A549 (cell line): ENCODE data around the gene TMEM43. TPM values are rescaled to one million over a fixed set of nuclear protein-coding genes. Genes with fewer than 3 reads are reported as not detected.
A peak's percentile ranks its signal among the peaks of the same experiment; 100 is the strongest.

Source experiments
- ATAC-seq, 2 experiments: fragments of 200-7000 bp in 1 of 2; fragments of >200 bp in 1 of 2; cut with Nextera tagmentation in 1 of 2; cut with Tn5 transposase in 1 of 2; 3 replicates each; pipeline versions ENCODE4 v1.8.0 to v1.9.1; 2018 to 2020; ENCODE audit warnings: mild to moderate bottlenecking in 1 of 2, moderate library complexity in 1 of 2
- CTCF ChIA-PET: fragments of 300-600 bp; sonication (Branson Sonifier 250); formaldehyde crosslinking; extraction: SDS; loops from one replicate; lab custom pipeline; 2021; ENCODE audit warnings: antibody characterized with exemption, inconsistent platforms; lab: Yijun Ruan, JAX
- POLR2A ChIA-PET: fragments of 350-600 bp; formaldehyde crosslinking; extraction: SDS; loops from one replicate; lab custom pipeline; 2021; ENCODE audit warnings: antibody characterized with exemption, inconsistent platforms; lab: Yijun Ruan, JAX
- DNase-seq, 2 experiments: peaks; one replicate each; pipeline versions ENCODE4 v3.0.0 to v3.0.0-alpha.2; 2011 to 2016; ENCODE audit warnings: low read depth in 1 of 2, low spot score in 1 of 2
- FAIRE-seq: peaks from 2 replicates; lab custom pipeline; 2011; peaks lifted over from hg19 to GRCh38; lab: Jason Lieb, UNC
- H3K27ac ChIP-seq, 2 experiments: fragments of >200 bp; sonication (Bioruptor Twin); formaldehyde crosslinking; 3 replicates each; pipeline ENCODE4 v1.5.1; 2016 to 2017
- H3K4me1 ChIP-seq: fragments of >200 bp; sonication (Bioruptor Twin); formaldehyde crosslinking; 3 replicates; pipeline ENCODE4 v1.6.1; 2016
- H3K4me2 ChIP-seq: fragments of >200 bp; sonication (Bioruptor Twin); formaldehyde crosslinking; 3 replicates; pipeline ENCODE4 v1.6.1; 2016
- H3K4me3 ChIP-seq: fragments of >200 bp; sonication (Bioruptor Twin); formaldehyde crosslinking; 3 replicates; pipeline ENCODE4 v1.5.1; 2016
- H3K9me3 ChIP-seq: fragments of >200 bp; sonication (Bioruptor Twin); formaldehyde crosslinking; 3 replicates; pipeline ENCODE4 v1.6.1; 2016
- CEBPB ChIP-seq, 2 experiments: fragments of >200 bp in 1 of 2; sonication (Bioruptor Twin) in 1 of 2; formaldehyde crosslinking in 1 of 2; IDR thresholded peaks; 2 replicates each; pipeline ENCODE4 v1.6.1; 2012 to 2016
- CHD2 ChIP-seq: fragments of 150-350 bp; IDR thresholded peaks from 2 replicates; pipeline ENCODE4 v1.6.1; 2014; ENCODE audit warnings: low read length; ENCODE audit not compliant: partially characterized antibody
- CTCF ChIP-seq: fragments of >200 bp; sonication (Bioruptor Twin); formaldehyde crosslinking; IDR thresholded peaks from 3 replicates; pipeline ENCODE4 v1.5.1; 2016
- EHF ChIP-seq: fragments of 250-450 bp; sonication (Bioruptor Pico); IDR thresholded peaks from 2 replicates; pipeline ENCODE4 v1.5.0; 2020; ENCODE audit warnings: mild to moderate bottlenecking
- ESRRA ChIP-seq: fragments of 150-350 bp; IDR thresholded peaks from 2 replicates; pipeline ENCODE4 v1.6.1; 2014; ENCODE audit warnings: mild to moderate bottlenecking, low read length, borderline replicate concordance
- FOSL2 ChIP-seq, 2 experiments: fragments of 450-650 bp in 1 of 2; fragments of >200 bp in 1 of 2; sonication (Bioruptor Twin) in 1 of 2; formaldehyde crosslinking; IDR thresholded peaks; 2 replicates each; pipeline versions ENCODE4 v1.5.0 to v1.6.1; 2016 to 2020; ENCODE audit warnings: mild to moderate bottlenecking in 1 of 2, moderate library complexity in 1 of 2
- KDM1A ChIP-seq: fragments of 200-600 bp; sonication (generic); IDR thresholded peaks from 2 replicates; pipeline ENCODE4 v1.6.1; 2016; ENCODE audit warnings: low read depth, mild to moderate bottlenecking
- RAD21 ChIP-seq, 2 experiments: fragments of >200 bp in 1 of 2; sonication (Bioruptor Twin) in 1 of 2; formaldehyde crosslinking in 1 of 2; IDR thresholded peaks in 1 of 2; conservative IDR thresholded peaks in 1 of 2; 2 replicates in 1 of 2; 3 replicates in 1 of 2; pipeline ENCODE4 v1.6.1; 2012 to 2018; ENCODE audit warnings: inconsistent platforms in 1 of 2
- RARB ChIP-seq: fragments of 250-450 bp; sonication (Bioruptor Pico); IDR thresholded peaks from 2 replicates; pipeline ENCODE4 v1.8.0; 2021; ENCODE audit warnings: mild to moderate bottlenecking, moderate library complexity
- SMC3 ChIP-seq: fragments of >200 bp; sonication (Bioruptor Twin); formaldehyde crosslinking; IDR thresholded peaks from 3 replicates; pipeline ENCODE4 v1.6.1; 2018; ENCODE audit warnings: inconsistent platforms
- TP53 ChIP-seq: fragments of 250-450 bp; sonication (Bioruptor Pico); IDR thresholded peaks from 2 replicates; pipeline ENCODE4 v1.5.0; 2021; ENCODE audit warnings: mild to moderate bottlenecking, moderate library complexity
- ZC3H11A ChIP-seq: fragments of 450-650 bp; IDR thresholded peaks from 2 replicates; pipeline ENCODE4 v1.6.1; 2014; ENCODE audit warnings: antibody characterized with exemption, mild to moderate bottlenecking
- ZFP36 ChIP-seq: fragments of 450-650 bp; IDR thresholded peaks from 2 replicates; pipeline ENCODE4 v1.6.1; 2014; ENCODE audit warnings: borderline replicate concordance; ENCODE audit not compliant: partially characterized antibody
- WGBS: methylation state at CpG from one replicate; pipeline ENCODE4 v1.1.6; 2017; ENCODE audit errors: missing lambda C conversion rate; 5-methylcytosine and 5-hydroxymethylcytosine counted together
- polyA plus RNA-seq, 4 experiments: library from polyadenylated mRNA; depleted of rRNA in 3 of 4; stranded (reverse); fragments of >200 nt; fragmentation: RNase III in 1 of 4; extraction: RNeasy Plus Mini Kit Qiagen cat#74134 plus additional on column Dnase treatment in 1 of 4; gene quantifications; 2 replicates in 3 of 4; 3 replicates in 1 of 4; pipeline ENCODE4 v1.2.3, GENCODE V29; 2011 to 2017
- TF ChIP-seq, protein P1 (sequence below): fragments of 150-350 bp; IDR thresholded peaks from 2 replicates; pipeline ENCODE4 v1.6.1; 2014; ENCODE audit warnings: low read depth, mild to moderate bottlenecking, low read length

The TMEM43 gene
- polyA plus RNA-seq, 2 of the 4 experiments (the other 2 are of a cell fraction), result 41.1 to 79.0 TPM

DNA sequence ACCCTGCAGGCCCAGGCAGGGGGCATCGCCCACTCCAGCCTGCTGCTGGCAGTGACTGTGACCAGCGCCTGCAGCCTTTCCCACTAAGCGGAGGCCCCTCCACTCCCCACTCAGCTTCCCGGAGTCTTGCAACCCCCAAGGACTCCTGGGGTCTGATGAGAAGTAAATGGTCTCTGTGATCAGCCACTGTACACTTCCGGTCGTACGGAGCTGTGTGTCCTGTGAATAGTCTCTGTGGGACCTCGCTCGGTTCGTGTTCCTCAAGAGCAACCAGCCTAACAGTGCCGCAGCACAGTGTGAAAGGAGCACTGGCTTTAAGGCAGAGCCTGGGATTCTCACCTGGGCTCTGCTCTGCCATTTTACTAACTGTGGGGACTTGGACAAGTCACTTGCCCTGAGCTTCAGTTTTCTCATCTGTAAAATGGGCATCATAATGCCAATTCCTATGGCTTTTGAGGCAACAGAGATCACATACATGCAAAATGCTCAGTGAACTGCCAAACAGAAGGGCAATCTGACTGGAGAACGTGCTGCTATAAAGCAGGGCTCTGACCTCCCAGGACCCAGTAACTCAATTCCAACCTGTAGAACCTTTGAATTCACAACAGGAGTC lies 26.7 kb downstream of the TMEM43 start:
- Histone ChIP-seq H3K9me3 (no peaks in the 10 kb centered on the region), H3K4me1 (no peaks in the 10 kb centered on the region), H3K4me3 (no peak overlapping the region), H3K27ac (no peak overlapping the region), H3K4me2 (no peak overlapping the region)
- ChIA-PET CTCF (interaction anchor here (0.9 to 3.6 kb wide), 7 partner anchors 7 to 26 kb away, joined by 3 to 17 read pairs (median 4); no protein-coding TSS in a partner anchor), POLR2A (interaction anchor here (1.0 kb wide), 1 partner anchor 27 kb away, joined by 3 read pairs; the partner anchor contains the start of gene CHCHD4)
- TF ChIP-seq ZFP36 (no peak), ZC3H11A (no peak), RARB (CRISPR knock-in tag) (no peak), EHF (no peak), ESRRA (no peak)
- ATAC-seq, result no peak
- no peak for DNase-seq
- 86% methylated on average over 12 of the region's 12 CpGs for WGBS
- no peak for FAIRE-seq

GRCh38 chr3:14152233-14152962 lies 27.5 kb downstream of the TMEM43 start:
- WGBS, result 95% methylated on average over 10 of the region's 11 CpGs
- no peak overlapping the region for H3K4me3 ChIP-seq
- TF ChIP-seq KDM1A (no peak), SMC3 (no peak), CEBPB (IDR thresholded peaks at IDR 0.05) (no peak), ZFP36 (no peak), RAD21 (conservative IDR thresholded peaks at IDR 0.05 in 1 of 2, IDR thresholded peaks at IDR 0.05 in 1 of 2) (peak in 1 of 2 experiments; percentile 30; a peak in 1 of 5 replicates)
- TF ChIP-seq, protein P1, sequence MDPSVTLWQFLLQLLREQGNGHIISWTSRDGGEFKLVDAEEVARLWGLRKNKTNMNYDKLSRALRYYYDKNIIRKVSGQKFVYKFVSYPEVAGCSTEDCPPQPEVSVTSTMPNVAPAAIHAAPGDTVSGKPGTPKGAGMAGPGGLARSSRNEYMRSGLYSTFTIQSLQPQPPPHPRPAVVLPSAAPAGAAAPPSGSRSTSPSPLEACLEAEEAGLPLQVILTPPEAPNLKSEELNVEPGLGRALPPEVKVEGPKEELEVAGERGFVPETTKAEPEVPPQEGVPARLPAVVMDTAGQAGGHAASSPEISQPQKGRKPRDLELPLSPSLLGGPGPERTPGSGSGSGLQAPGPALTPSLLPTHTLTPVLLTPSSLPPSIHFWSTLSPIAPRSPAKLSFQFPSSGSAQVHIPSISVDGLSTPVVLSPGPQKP, result no peak
- TF ChIP-seq, all 56 proteins: peak for 1
- ChIA-PET POLR2A (interaction anchor here (1.0 to 2.0 kb wide), 2 partner anchors 26 to 28 kb away, joined by 3 to 10 read pairs; partner anchors contain the start of genes CHCHD4, LSM3 and XPC), CTCF (interaction anchor here (1.0 to 3.6 kb wide), 7 partner anchors 10 to 24 kb away, joined by 3 to 17 read pairs (median 3); no protein-coding TSS in a partner anchor)
- Histone ChIP-seq H3K4me1 (no peaks in the 10 kb centered on the region), H3K9me3 (no peaks in the 10 kb centered on the region), H3K27ac (no peak overlapping the region), H3K4me2 (no peak overlapping the region)
- ATAC-seq (peak; percentile 54 to 65; a peak in 5 of 6 replicates), DNase-seq (peak in 1 of 2 experiments; percentile 41), FAIRE-seq (no peak)

- POLR2A ChIA-PET, result interaction anchor here (2.0 kb wide), 1 partner anchor 26 kb away, joined by 10 read pairs; the partner anchor contains the start of genes LSM3 and XPC
- Histone ChIP-seq H3K4me2 (no peak overlapping the region), H3K27ac (no peak overlapping the region), H3K4me3 (no peak overlapping the region), H3K4me1 (no peaks in the 10 kb centered on the region), H3K9me3 (no peaks in the 10 kb centered on the region)
- TF ChIP-seq ZC3H11A (no peak), RAD21 (conservative IDR thresholded peaks at IDR 0.05 in 1 of 2, IDR thresholded peaks at IDR 0.05 in 1 of 2) (no peak), CTCF (no peak), TP53 (no peak), FOSL2 (IDR thresholded peaks at IDR 0.05) (no peak), FOSL2 (CRISPR knock-in tag; IDR thresholded peaks at IDR 0.05) (no peak), CHD2 (no peak)
- ATAC-seq (no peak), FAIRE-seq (no peak), DNase-seq (no peak)
- CTCF ChIA-PET, result interaction anchor here (1.0 to 3.6 kb wide), 7 partner anchors 10 to 50 kb away, joined by 3 to 17 read pairs (median 4); no protein-coding TSS in a partner anchor
- WGBS, result 91% methylated on average over 4 of the region's 4 CpGs
Measured at GRCh38 chr3:14152963-14153355, 28.1 kb downstream of the TMEM43 start.
